Esophagus muscularis mucosa (tissue), 4 donors: Measurements from ENCODE around the gene FKBP1B. TPM values are rescaled to one million over a fixed set of nuclear protein-coding genes. Genes with fewer than 3 reads are reported as not detected.
"Not testable (repeated sequence)": the region's sequence is repeated elsewhere in the genome, so short reads cannot be mapped to it uniquely, and the experiment has no call there.

Experiments
- DNase-seq: peaks from one replicate; pipeline ENCODE4 v3.0.0-alpha.2; 2017; ENCODE audit errors: extremely low spot score
- H3K27ac ChIP-seq, 4 donors: fragments of 200-600 bp; sonication (generic); replicated peaks in 1 of 4; 1 replicate in 3 of 4; 2 replicates in 1 of 4; pipeline ENCODE4 v1.5.1; 2016 to 2019; ENCODE audit warnings: mild to moderate bottlenecking in 1 of 4
- H3K27me3 ChIP-seq, 4 donors: fragments of 200-600 bp; sonication (generic); one replicate each; pipeline versions ENCODE4 v1.5.1 to v1.6.0; 2016 to 2019
- H3K36me3 ChIP-seq, 4 donors: fragments of 200-600 bp; sonication (generic); one replicate each; pipeline ENCODE4 v1.5.1; 2016 to 2019
- H3K4me1 ChIP-seq, 4 donors: fragments of 200-600 bp; sonication (generic); one replicate each; pipeline ENCODE4 v1.5.1; 2016 to 2019
- H3K4me3 ChIP-seq, 4 donors: fragments of 200-600 bp; sonication (generic); 1 replicate in 2 of 4; 2 replicates in 2 of 4; pipeline ENCODE4 v1.5.1; 2016 to 2019; ENCODE audit warnings: mild to moderate bottlenecking in 4 of 4, moderate library complexity in 1 of 4
- H3K9me3 ChIP-seq, 4 donors: fragments of 200-600 bp; sonication (generic); 1 replicate in 3 of 4; 2 replicates in 1 of 4; pipeline ENCODE4 v1.5.1; 2016 to 2019
- CTCF ChIP-seq, 3 experiments: fragments of 200-600 bp in 2 of 3; fragments of 450-650 bp in 1 of 3; sonication (generic) in 2 of 3; IDR thresholded peaks; one replicate each; pipeline ENCODE4 v1.5.1; 2017 to 2019; ENCODE audit warnings: antibody characterized with exemption in 3 of 3, mild to moderate bottlenecking in 2 of 3, moderate library complexity in 1 of 3
- EP300 ChIP-seq: sonication (generic); formaldehyde crosslinking; IDR thresholded peaks from one replicate; pipeline ENCODE4 v1.6.1; 2017; ENCODE audit warnings: antibody characterized with exemption
- POLR2A ChIP-seq: fragments of 450-650 bp; IDR thresholded peaks from one replicate; pipeline ENCODE4 v1.6.1; 2017; ENCODE audit warnings: antibody characterized with exemption, moderate library complexity, mild to moderate bottlenecking, low read depth
- POLR2AphosphoS5 ChIP-seq, 2 donors: sonication (generic); formaldehyde crosslinking; IDR thresholded peaks; one replicate each; pipeline ENCODE4 v1.6.1; 2017; ENCODE audit warnings: antibody characterized with exemption in 2 of 2
- WGBS: methylation state at CpG from one replicate; pipeline ENCODE4 v1.1.5; 2018; 5-methylcytosine and 5-hydroxymethylcytosine counted together
- intact Hi-C: fragments of 100-400 bp; cut with DNase I; formaldehyde crosslinking; loops from one replicate; pipeline ENCODE4 v1.15.1; 2023
- small RNA-seq, 3 donors: library from RNA; depleted of rRNA; stranded (forward); fragments of <200 nt; gene quantifications; one replicate each; pipeline ENCODE3, GENCODE V24; 2016
- total RNA-seq, 4 donors: library from RNA; depleted of rRNA; stranded (reverse); fragments of >200 nt; gene quantifications; one replicate each; pipeline versions ENCODE4 v1.1.0 to v1.2.1, GENCODE V29; 2016

Gene FKBP1B
- total RNA-seq, 4 donors from 2014 or later: 5.0 to 11.2 (median 6.2) TPM

GRCh38 chr2:24106786-24107185, 57.2 kb downstream of the FKBP1B start:
- Histone ChIP-seq H3K36me3 (peaks cover 0 to 25% (median 9%) of the 10 kb centered on the region in 4 donors), H3K27me3 (no peaks in the 10 kb centered on the region), H3K27ac (no peak overlapping the region), H3K9me3 (no peaks in the 10 kb centered on the region), H3K4me1 (no peaks in the 10 kb centered on the region), H3K4me3 (no peak overlapping the region)
- TF ChIP-seq POLR2AphosphoS5 (IDR thresholded peaks at IDR 0.05) (no peak), CTCF (IDR thresholded peaks at IDR 0.05) (no peak), EP300 (no peak), POLR2A (no peak)
- intact Hi-C loops: no loop called here
- no peak for DNase-seq

GRCh38 chr2:24107336-24107735, 57.8 kb downstream of the FKBP1B start:
- Histone ChIP-seq H3K27ac (no peak overlapping the region), H3K36me3 (peaks cover 0 to 22% (median 9%) of the 10 kb centered on the region in 4 donors), H3K4me1 (no peaks in the 10 kb centered on the region), H3K4me3 (no peak overlapping the region), H3K27me3 (no peaks in the 10 kb centered on the region), H3K9me3 (no peaks in the 10 kb centered on the region)
- 46% methylated on average over 1 of the region's 1 CpG for WGBS
- intact Hi-C loops: no loop called here
- no peak for DNase-seq
- no peak for TF ChIP-seq POLR2AphosphoS5 (IDR thresholded peaks at IDR 0.05)
- no peak for TF ChIP-seq POLR2A

- DNase-seq, intact Hi-C loops, H3K4me3 ChIP-seq, H3K27ac ChIP-seq, H3K27me3 ChIP-seq, H3K4me1 ChIP-seq, H3K9me3 ChIP-seq: not testable (repeated sequence)
- WGBS: 100% methylated on average over 1 of the region's 1 CpG
- peaks cover 0 to 13% (median 3%) of the 10 kb centered on the region in 4 donors for H3K36me3 ChIP-seq
Measured at GRCh38 chr2:24109431-24109830, 59.9 kb downstream of the FKBP1B start.

GRCh38 chr2:24110660-24111303, 61.2 kb downstream of the FKBP1B start:
- WGBS: 92% methylated on average over 7 of the region's 7 CpGs
- TF ChIP-seq POLR2A (no peak), POLR2AphosphoS5 (IDR thresholded peaks at IDR 0.05) (no peak)
- intact Hi-C loops: no loop called here

GRCh38 chr2:24111407-24111901, 61.9 kb downstream of the FKBP1B start:
- intact Hi-C loops: no loop called here
- no peaks in the 10 kb centered on the region for H3K4me1 ChIP-seq
- no peaks in the 10 kb centered on the region for H3K9me3 ChIP-seq
- TF ChIP-seq POLR2AphosphoS5 (IDR thresholded peaks at IDR 0.05): no peak
- no peak for TF ChIP-seq CTCF (IDR thresholded peaks at IDR 0.05)
- no peak for TF ChIP-seq EP300
- TF ChIP-seq POLR2A: no peak
- no peak overlapping the region for H3K4me3 ChIP-seq
- no peak overlapping the region for H3K27ac ChIP-seq
- H3K36me3 ChIP-seq: peaks cover 0 to 14% (median 0%) of the 10 kb centered on the region in 4 donors
- no peaks in the 10 kb centered on the region for H3K27me3 ChIP-seq
- WGBS: 64% methylated on average over 2 of the region's 2 CpGs
- DNase-seq: no peak

More at GRCh38 chr2:24110660-24111303, 61.2 kb downstream of the FKBP1B start:
- H3K9me3 ChIP-seq: no peaks in the 10 kb centered on the region
- no peaks in the 10 kb centered on the region for H3K4me1 ChIP-seq
- no peak for DNase-seq
- peaks cover 0 to 14% (median 0%) of the 10 kb centered on the region in 4 donors for H3K36me3 ChIP-seq
- no peak overlapping the region for H3K4me3 ChIP-seq
- H3K27me3 ChIP-seq: no peaks in the 10 kb centered on the region
- no peak overlapping the region for H3K27ac ChIP-seq

Small RNA genes within 50 kb of the gene (small RNA-seq; reads per million reads assigned to genes)
- gene RNU6-370P: 0 reads per million in 3 donors

Other genes starting within 250 kb of the FKBP1B start
- gene ATAD2B, start 122.6 kb upstream of the FKBP1B start, total RNA-seq: 10 to 100 TPM in 3 of 4 donors, 1 to 10 TPM in 1; 8.0 to 17.4 (median 13.5) TPM
- 10 to 100 TPM; 17.1 to 23.4 (median 20.3) TPM for gene UBXN2A, start 109.3 kb upstream of the FKBP1B start, total RNA-seq
- under 1 TPM in 1 of 4 donors, not detected in 3; 0.33 TPM for gene MFSD2B, start 39.7 kb upstream of the FKBP1B start, total RNA-seq
- gene WDCP, start 2.4 kb upstream of the FKBP1B start, total RNA-seq: 1 to 10 TPM; 4.5 to 9.1 (median 6.2) TPM
- 100 to 1,000 TPM in 3 of 4 donors, 10 to 100 TPM in 1; 86.9 to 121 (median 113) TPM for gene SF3B6, start 26.6 kb downstream of the FKBP1B start, total RNA-seq
- gene TP53I3, start 35.1 kb downstream of the FKBP1B start, total RNA-seq: 10 to 100 TPM in 2 of 4 donors, 1 to 10 TPM in 2; 5.3 to 11.3 (median 9.6) TPM
- gene PFN4, start 73.6 kb downstream of the FKBP1B start, total RNA-seq: under 1 TPM in 1 of 4 donors, not detected in 3; 0.83 TPM
- 10 to 100 TPM; 22.6 to 41.4 (median 33.8) TPM for gene FAM228B, start 73.7 kb downstream of the FKBP1B start, total RNA-seq
- 1 to 10 TPM; 1.1 to 3.3 (median 2.6) TPM for gene FAM228A, start 125.3 kb downstream of the FKBP1B start, total RNA-seq